ENCODE results near the gene C17orf107.

- TF ChIP-seq POLR2A (IDR thresholded peaks at IDR 0.05): no peak
- TF ChIP-seq, protein P1, sequence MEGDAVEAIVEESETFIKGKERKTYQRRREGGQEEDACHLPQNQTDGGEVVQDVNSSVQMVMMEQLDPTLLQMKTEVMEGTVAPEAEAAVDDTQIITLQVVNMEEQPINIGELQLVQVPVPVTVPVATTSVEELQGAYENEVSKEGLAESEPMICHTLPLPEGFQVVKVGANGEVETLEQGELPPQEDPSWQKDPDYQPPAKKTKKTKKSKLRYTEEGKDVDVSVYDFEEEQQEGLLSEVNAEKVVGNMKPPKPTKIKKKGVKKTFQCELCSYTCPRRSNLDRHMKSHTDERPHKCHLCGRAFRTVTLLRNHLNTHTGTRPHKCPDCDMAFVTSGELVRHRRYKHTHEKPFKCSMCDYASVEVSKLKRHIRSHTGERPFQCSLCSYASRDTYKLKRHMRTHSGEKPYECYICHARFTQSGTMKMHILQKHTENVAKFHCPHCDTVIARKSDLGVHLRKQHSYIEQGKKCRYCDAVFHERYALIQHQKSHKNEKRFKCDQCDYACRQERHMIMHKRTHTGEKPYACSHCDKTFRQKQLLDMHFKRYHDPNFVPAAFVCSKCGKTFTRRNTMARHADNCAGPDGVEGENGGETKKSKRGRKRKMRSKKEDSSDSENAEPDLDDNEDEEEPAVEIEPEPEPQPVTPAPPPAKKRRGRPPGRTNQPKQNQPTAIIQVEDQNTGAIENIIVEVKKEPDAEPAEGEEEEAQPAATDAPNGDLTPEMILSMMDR (IDR thresholded peaks at IDR 0.05): no peak
These were observed at the start of gene C17orf107 for GRCh38 chr17:4899341-4900230.
